Hepatocyte (in vitro differentiated cells): ENCODE measurements around the gene TMEM98. TPM values are rescaled to one million over a fixed set of nuclear protein-coding genes. Genes with fewer than 3 reads are reported as not detected.
"Not testable (repeated sequence)": the region's sequence is repeated elsewhere in the genome, so short reads cannot be mapped to it uniquely, and the experiment has no call there.

ENCODE experiments used
- DNase-seq: peaks from one replicate; pipeline ENCODE4 v3.0.0-alpha.2; 2016; ENCODE audit warnings: low spot score
- H2AFZ ChIP-seq: fragments of 200-600 bp; sonication (generic); 2 replicates; pipeline ENCODE4 v1.6.0; 2016; ENCODE audit warnings: antibody characterized with exemption, mild to moderate bottlenecking
- H3K27ac ChIP-seq: fragments of 200-600 bp; sonication (generic); 2 replicates; pipeline ENCODE4 v1.5.1; 2016; ENCODE audit warnings: mild to moderate bottlenecking
- H3K27me3 ChIP-seq: fragments of 200-600 bp; sonication (generic); 2 replicates; pipeline ENCODE4 v1.6.1; 2016
- H3K36me3 ChIP-seq: fragments of 200-600 bp; sonication (generic); replicated peaks from 2 replicates; pipeline ENCODE4 v1.5.1; 2016; ENCODE audit warnings: low read depth; ENCODE audit not compliant: insufficient read depth
- H3K4me1 ChIP-seq: fragments of 200-600 bp; sonication (generic); 2 replicates; pipeline ENCODE4 v1.5.1; 2016; ENCODE audit warnings: mild to moderate bottlenecking, moderate library complexity; ENCODE audit not compliant: insufficient read depth
- H3K4me2 ChIP-seq: fragments of 200-600 bp; sonication (generic); 2 replicates; pipeline ENCODE4 v1.6.0; 2016
- H3K4me3 ChIP-seq: fragments of 200-600 bp; sonication (generic); 2 replicates; pipeline ENCODE4 v1.5.1; 2016; ENCODE audit warnings: mild to moderate bottlenecking
- H3K79me2 ChIP-seq: fragments of 200-600 bp; sonication (generic); 2 replicates; pipeline ENCODE4 v1.6.0; 2017; ENCODE audit warnings: mild to moderate bottlenecking
- H3K9me2 ChIP-seq: fragments of 200-600 bp; sonication (generic); replicated peaks from 2 replicates; pipeline ENCODE4 v1.6.0; 2017; ENCODE audit warnings: mild to moderate bottlenecking; ENCODE audit not compliant: insufficient read depth
- H3K9me3 ChIP-seq: fragments of 200-600 bp; sonication (generic); 2 replicates; pipeline ENCODE4 v1.5.1; 2016; ENCODE audit warnings: low read depth, mild to moderate bottlenecking
- H4K20me1 ChIP-seq: fragments of 200-600 bp; sonication (generic); 2 replicates; pipeline ENCODE4 v1.6.0; 2016; ENCODE audit warnings: mild to moderate bottlenecking; ENCODE audit not compliant: insufficient read depth, poor library complexity, severe bottlenecking
- CTCF ChIP-seq: fragments of 200-600 bp; sonication (generic); IDR thresholded peaks from 2 replicates; pipeline ENCODE4 v1.5.1; 2016; ENCODE audit warnings: antibody characterized with exemption, mild to moderate bottlenecking; ENCODE audit not compliant: poor library complexity
- EZH2 ChIP-seq: fragments of 200-600 bp; sonication (generic); IDR thresholded peaks from 2 replicates; pipeline ENCODE4 v1.6.1; 2016; ENCODE audit warnings: antibody characterized with exemption, mild to moderate bottlenecking, borderline replicate concordance
- EZH2phosphoT487 ChIP-seq: fragments of 200-600 bp; sonication (generic); IDR thresholded peaks from one replicate; pipeline ENCODE4 v1.6.1; 2018; ENCODE audit warnings: antibody characterized with exemption, mild to moderate bottlenecking, low read depth, moderate library complexity; ENCODE audit not compliant: unreplicated experiment, severe bottlenecking
- WGBS: methylation state at CpG from one replicate; pipeline ENCODE4 v1.1.6; 2016; ENCODE audit warnings: low lambda C conversion rate; ENCODE audit errors: missing lambda C conversion rate; 5-methylcytosine and 5-hydroxymethylcytosine counted together
- polyA plus RNA-seq: library from polyadenylated mRNA; unstranded; fragments of >200 nt; fragmentation: Nextera tagmentation; extraction: Ambion mirVana; gene quantifications from 2 replicates; pipeline ENCODE4 v1.2.1, GENCODE V29; 2016
- total RNA-seq: library from RNA; depleted of rRNA; stranded (reverse); fragments of >200 nt; gene quantifications from 2 replicates; pipeline ENCODE4 v1.2.3, GENCODE V29; 2014

Gene TMEM98
- total and polyA plus RNA-seq, 2 experiments from 2014 or later, result 280 to 406 TPM

- Histone ChIP-seq H3K9me3 (no peaks in the 10 kb centered on the region), H3K4me3 (no peak overlapping the region), H2AFZ (no peak overlapping the region), H3K9me2 (no peaks in the 10 kb centered on the region), H3K79me2 (no peaks in the 10 kb centered on the region), H3K36me3 (no peaks in the 10 kb centered on the region), H3K27ac (no peak overlapping the region), H3K4me1 (peaks cover 3% of the 10 kb centered on the region), H3K27me3 (no peaks in the 10 kb centered on the region), H3K4me2 (no peak overlapping the region), H4K20me1 (no peaks in the 10 kb centered on the region)
- TF ChIP-seq CTCF, result no peak
- TF ChIP-seq EZH2phosphoT487, result no peak
- no peak for TF ChIP-seq EZH2
- WGBS, result 75% methylated on average over 5 of the region's 5 CpGs
- no peak for DNase-seq
These were observed 10.1 kb upstream of the TMEM98 start for GRCh38 chr17:32917842-32918241.

GRCh38 chr17:32919876-32920275, 8.1 kb upstream of the TMEM98 start:
- not testable (repeated sequence) for DNase-seq, H3K4me3 ChIP-seq, H3K27me3 ChIP-seq, H3K4me2 ChIP-seq, H3K9me3 ChIP-seq, H3K27ac ChIP-seq, H3K36me3 ChIP-seq, H3K79me2 ChIP-seq, H2AFZ ChIP-seq, H3K4me1 ChIP-seq, H4K20me1 ChIP-seq, H3K9me2 ChIP-seq
- 87% methylated on average over 4 of the region's 4 CpGs for WGBS

- no peak for DNase-seq
- H3K4me1 ChIP-seq, result no peaks in the 10 kb centered on the region
- no peaks in the 10 kb centered on the region for H4K20me1 ChIP-seq
- no peak overlapping the region for H3K4me3 ChIP-seq
- no peak overlapping the region for H3K4me2 ChIP-seq
- H3K9me3 ChIP-seq, result no peaks in the 10 kb centered on the region
- no peaks in the 10 kb centered on the region for H3K79me2 ChIP-seq
- H3K27ac ChIP-seq, result no peak overlapping the region
- H3K9me2 ChIP-seq, result no peaks in the 10 kb centered on the region
- H2AFZ ChIP-seq, result no peak overlapping the region
- TF ChIP-seq EZH2, result no peak
- TF ChIP-seq CTCF, result no peak
- TF ChIP-seq EZH2phosphoT487, result no peak
- no peaks in the 10 kb centered on the region for H3K27me3 ChIP-seq
- 90% methylated on average over 8 of the region's 8 CpGs for WGBS
- H3K36me3 ChIP-seq, result no peaks in the 10 kb centered on the region
These were observed 7.7 kb upstream of the TMEM98 start for GRCh38 chr17:32920293-32920692.

GRCh38 chr17:32921017-32921416, 6.9 kb upstream of the TMEM98 start:
- no peak for DNase-seq
- Histone ChIP-seq H4K20me1 (no peaks in the 10 kb centered on the region), H3K4me2 (no peak overlapping the region), H3K27me3 (no peaks in the 10 kb centered on the region), H3K4me3 (no peak overlapping the region), H2AFZ (no peak overlapping the region), H3K27ac (no peak overlapping the region), H3K9me3 (no peaks in the 10 kb centered on the region), H3K9me2 (no peaks in the 10 kb centered on the region), H3K36me3 (no peaks in the 10 kb centered on the region), H3K79me2 (no peaks in the 10 kb centered on the region), H3K4me1 (no peaks in the 10 kb centered on the region)
- TF ChIP-seq CTCF (no peak), EZH2 (no peak), EZH2phosphoT487 (no peak)
- WGBS, result 75% methylated on average over 10 of the region's 10 CpGs

- not testable (repeated sequence) for H3K4me1 ChIP-seq, H3K27me3 ChIP-seq, H3K4me2 ChIP-seq, H3K79me2 ChIP-seq, DNase-seq, H3K36me3 ChIP-seq, H4K20me1 ChIP-seq, H2AFZ ChIP-seq, H3K27ac ChIP-seq, H3K9me3 ChIP-seq, H3K9me2 ChIP-seq, H3K4me3 ChIP-seq
- WGBS, result 74% methylated on average over 3 of the region's 3 CpGs
These were observed 4.0 kb upstream of the TMEM98 start for GRCh38 chr17:32923905-32924304.
